RWPE2 (cell line): ENCODE data around the gene APLP2.

Experiments used
- ATAC-seq: fragments of 200-7000 bp; cut with Tn5 transposase; 3 replicates; pipeline ENCODE4 v1.9.1; 2021; ENCODE audit warnings: low read depth
- DNase-seq: peaks from one replicate; pipeline ENCODE4 v3.0.0-alpha.2; 2020; ENCODE audit warnings: low spot score
- H3K27ac ChIP-seq: fragments of 450-650 bp; 2 replicates; pipeline ENCODE4 v1.5.1; 2017; ENCODE audit warnings: mild to moderate bottlenecking; ENCODE audit not compliant: poor library complexity, severe bottlenecking
- H3K27me3 ChIP-seq: fragments of 250-450 bp; sonication (Bioruptor Pico); 2 replicates; pipeline ENCODE4 v1.5.1; 2021; ENCODE audit warnings: mild to moderate bottlenecking, moderate library complexity; ENCODE audit not compliant: insufficient read depth, poor library complexity, severe bottlenecking
- H3K36me3 ChIP-seq: fragments of 250-450 bp; sonication (Bioruptor Pico); 2 replicates; pipeline ENCODE4 v1.5.1; 2020; ENCODE audit warnings: low read depth, mild to moderate bottlenecking, moderate library complexity
- H3K4me1 ChIP-seq: fragments of 250-450 bp; sonication (Bioruptor Pico); 2 replicates; pipeline ENCODE4 v1.5.1; 2021; ENCODE audit warnings: mild to moderate bottlenecking, moderate library complexity; ENCODE audit not compliant: insufficient read depth, poor library complexity, severe bottlenecking
- H3K4me3 ChIP-seq: fragments of 250-450 bp; sonication (Bioruptor Pico); 2 replicates; pipeline ENCODE4 v1.5.1; 2021; ENCODE audit warnings: mild to moderate bottlenecking, moderate library complexity; ENCODE audit not compliant: severe bottlenecking
- H3K9me3 ChIP-seq: fragments of 250-450 bp; sonication (Bioruptor Pico); 2 replicates; pipeline ENCODE4 v1.5.1; 2021; ENCODE audit warnings: mild to moderate bottlenecking, moderate library complexity; ENCODE audit not compliant: severe bottlenecking
- CTCF ChIP-seq: fragments of 450-650 bp; IDR thresholded peaks from one replicate; pipeline ENCODE4 v1.5.1; 2017; ENCODE audit warnings: mild to moderate bottlenecking, moderate library complexity; ENCODE audit not compliant: poor library complexity, severe bottlenecking

The APLP2 gene

GRCh38 chr11:130032931-130033330, 36.8 kb upstream of the APLP2 start:
- no peaks in the 10 kb centered on the region for H3K9me3 ChIP-seq
- H3K4me1 ChIP-seq, result peaks cover 28% of the 10 kb centered on the region
- H3K36me3 ChIP-seq, result no peaks in the 10 kb centered on the region
- H3K27me3 ChIP-seq, result no peaks in the 10 kb centered on the region
- TF ChIP-seq CTCF, result no peak
- H3K4me3 ChIP-seq, result no peak overlapping the region
- ATAC-seq (no peak), DNase-seq (no peak)
- no peak overlapping the region for H3K27ac ChIP-seq

- ATAC-seq, result no peak
- no peak overlapping the region for H3K4me3 ChIP-seq
- no peaks in the 10 kb centered on the region for H3K27me3 ChIP-seq
- H3K36me3 ChIP-seq, result no peaks in the 10 kb centered on the region
- H3K9me3 ChIP-seq, result no peaks in the 10 kb centered on the region
- H3K27ac ChIP-seq, result no peak overlapping the region
- H3K4me1 ChIP-seq, result peaks cover 27% of the 10 kb centered on the region
- no peak for TF ChIP-seq CTCF
- DNase-seq, result no peak
Observed at GRCh38 chr11:130034236-130034635, 35.5 kb upstream of the APLP2 start.

- TF ChIP-seq CTCF, result no peak
- Histone ChIP-seq H3K27me3 (no peaks in the 10 kb centered on the region), H3K27ac (peak overlapping the region; percentile 94), H3K9me3 (no peaks in the 10 kb centered on the region), H3K36me3 (no peaks in the 10 kb centered on the region), H3K4me1 (peaks cover 25% of the 10 kb centered on the region), H3K4me3 (no peak overlapping the region)
- ATAC-seq, result peak; percentile 93
- DNase-seq, result peak; percentile 62
Observed at GRCh38 chr11:130037058-130037457, 32.6 kb upstream of the APLP2 start.

- DNase-seq (no peak), ATAC-seq (peak; percentile 48)
- TF ChIP-seq CTCF, result peak; percentile 8
- H3K36me3 ChIP-seq, result no peaks in the 10 kb centered on the region
- no peaks in the 10 kb centered on the region for H3K9me3 ChIP-seq
- no peaks in the 10 kb centered on the region for H3K27me3 ChIP-seq
- H3K4me1 ChIP-seq, result peaks cover 30% of the 10 kb centered on the region
- H3K4me3 ChIP-seq, result no peak overlapping the region
- H3K27ac ChIP-seq, result peak overlapping the region; percentile 94
Observed at GRCh38 chr11:130037881-130038585, 31.7 kb upstream of the APLP2 start.

GRCh38 chr11:130040281-130040940, 29.3 kb upstream of the APLP2 start:
- Histone ChIP-seq H3K9me3 (no peaks in the 10 kb centered on the region), H3K36me3 (no peaks in the 10 kb centered on the region), H3K27me3 (no peaks in the 10 kb centered on the region), H3K4me3 (no peak overlapping the region), H3K27ac (no peak overlapping the region), H3K4me1 (peaks cover 30% of the 10 kb centered on the region)
- no peak for TF ChIP-seq CTCF
- no peak for DNase-seq
- ATAC-seq, result no peak
